Body of pancreas (tissue), 4 donors: ENCODE results near the gene HMX1.

ENCODE experiments used
- CTCF ChIP-seq, 7 experiments: fragments of 450-650 bp in 4 of 7; fragments of 200-600 bp in 3 of 7; sonication (generic) in 3 of 7; IDR thresholded peaks; one replicate each; pipeline ENCODE4 v1.5.1; 2016 to 2019; ENCODE audit warnings: antibody characterized with exemption in 7 of 7
- POLR2A ChIP-seq, 3 donors: fragments of 450-650 bp; IDR thresholded peaks; one replicate each; pipeline ENCODE4 v1.6.1; 2016; ENCODE audit warnings: antibody characterized with exemption in 3 of 3, mild to moderate bottlenecking in 2 of 3

- TF ChIP-seq CTCF (IDR thresholded peaks at IDR 0.05), result no peak
- TF ChIP-seq POLR2A (IDR thresholded peaks at IDR 0.05), result no peak
Measured at GRCh38 chr4:8847764-8848163, 23.9 kb downstream of the HMX1 start.
